GM12878 (cell line): Measurements from ENCODE around the gene ZNF431. TPM values are rescaled to one million over a fixed set of nuclear protein-coding genes. Genes with fewer than 3 reads are reported as not detected.
A peak's percentile ranks its signal among the peaks of the same experiment; 100 is the strongest.
"Not testable (repeated sequence)": the region's sequence is repeated elsewhere in the genome, so short reads cannot be mapped to it uniquely, and the experiment has no call there.

Source experiments
- ATAC-seq: fragments of 200-7000 bp; cut with Tn5 transposase; 3 replicates; pipeline ENCODE4 v1.9.1; 2020; ENCODE audit warnings: mild to moderate bottlenecking, moderate library complexity
- BruUV-seq: library from RNA; stranded (reverse); fragments of 400-500 nt; replicated peaks from 2 replicates; lab custom pipeline; 2021; lab: Mats Ljungman, UMichigan
- CTCF ChIA-PET: fragments of 300-600 bp; sonication (Branson Sonifier 250); formaldehyde crosslinking; extraction: SDS; loops from one replicate; lab custom pipeline; 2021; ENCODE audit warnings: inconsistent platforms; lab: Yijun Ruan, JAX
- POLR2A ChIA-PET: fragments of 350-600 bp; formaldehyde crosslinking; extraction: SDS; loops from one replicate; lab custom pipeline; 2021; ENCODE audit warnings: inconsistent platforms; lab: Charles Lee
- RAD21 ChIA-PET: fragments of 300-600 bp; sonication (Branson Sonifier 250); formaldehyde crosslinking; loops from one replicate; lab custom pipeline; 2023; ENCODE audit warnings: antibody characterized with exemption; ENCODE audit not compliant: unreplicated experiment; lab: Charles Lee
- SMC1A ChIA-PET: fragments of 300-600 bp; sonication (Branson Sonifier 250); formaldehyde crosslinking; loops from one replicate; lab custom pipeline; 2023; ENCODE audit not compliant: unreplicated experiment, uncharacterized antibody; lab: Charles Lee
- DNase-seq: peaks from one replicate; pipeline ENCODE4 v3.0.0-alpha.2; 2011; ENCODE audit warnings: low read depth, low spot score
- FAIRE-seq: peaks from 3 replicates; lab custom pipeline; 2011; peaks lifted over from hg19 to GRCh38; lab: Jason Lieb, UNC
- H2AFZ ChIP-seq: 2 replicates; pipeline ENCODE4 v1.6.0; 2011; ENCODE audit warnings: low read depth, low read length, control low read depth; ENCODE audit not compliant: control insufficient read depth
- H3K27ac ChIP-seq: 2 replicates; pipeline ENCODE4 v1.5.1; 2011; ENCODE audit warnings: control low read depth; ENCODE audit not compliant: control insufficient read depth, insufficient read depth
- H3K27me3 ChIP-seq, 2 experiments: replicated peaks in 1 of 2; 2 replicates each; pipeline versions ENCODE4 v1.6.0 to v1.6.1; 2011; ENCODE audit warnings: low read length in 1 of 2; ENCODE audit not compliant: control insufficient read depth in 2 of 2, insufficient read depth in 2 of 2
- H3K36me3 ChIP-seq, 2 experiments: 2 replicates each; pipeline ENCODE4 v1.5.1; 2011; ENCODE audit warnings: low read length in 1 of 2; ENCODE audit not compliant: control insufficient read depth in 2 of 2, insufficient read depth in 2 of 2
- H3K4me1 ChIP-seq: 2 replicates; pipeline ENCODE4 v1.6.1; 2011; ENCODE audit warnings: mild to moderate bottlenecking, low read length, moderate library complexity, mixed read lengths; ENCODE audit not compliant: control insufficient read depth, insufficient read depth
- H3K4me2 ChIP-seq: 2 replicates; pipeline ENCODE4 v1.6.0; 2011; ENCODE audit warnings: control low read depth; ENCODE audit not compliant: control insufficient read depth, insufficient read depth
- H3K4me3 ChIP-seq: fragments of 200-600 bp; sonication (generic); 2 replicates; pipeline ENCODE4 v1.5.1; 2016
- H3K79me2 ChIP-seq: 2 replicates; pipeline ENCODE4 v1.6.0; 2011; ENCODE audit warnings: low read length; ENCODE audit not compliant: control insufficient read depth, insufficient read depth
- H3K9ac ChIP-seq: 2 replicates; pipeline ENCODE4 v1.8.0; 2011; ENCODE audit warnings: low read length, control low read depth, mixed read lengths; ENCODE audit not compliant: control insufficient read depth, insufficient read depth
- H3K9me3 ChIP-seq: replicated peaks from 3 replicates; pipeline ENCODE4 v1.5.1; 2011; ENCODE audit warnings: mild to moderate bottlenecking, low read length; ENCODE audit not compliant: control insufficient read depth, insufficient read depth
- H4K20me1 ChIP-seq: 2 replicates; pipeline ENCODE4 v1.6.0; 2011; ENCODE audit not compliant: control insufficient read depth, insufficient read depth
- MTA2 ChIP-seq: fragments of 450-650 bp; IDR thresholded peaks from 2 replicates; pipeline ENCODE4 v1.6.1; 2016; ENCODE audit warnings: low read depth, mild to moderate bottlenecking, moderate library complexity
- WGBS: methylation state at CpG from one replicate; pipeline ENCODE4 v1.1.6; 2016; ENCODE audit warnings: low lambda C conversion rate; ENCODE audit not compliant: insufficient replicate concordance, insufficient coverage; ENCODE audit errors: missing lambda C conversion rate; 5-methylcytosine and 5-hydroxymethylcytosine counted together
- in situ Hi-C: fragments of 300-500 bp; cut with MboI; formaldehyde crosslinking; loops from 9 replicates; pipeline ENCODE4 v1.14.3; 2018; ENCODE audit warnings: mixed read lengths
- intact Hi-C: fragments of 100-400 bp; cut with micrococcal nuclease; formaldehyde crosslinking; loops from one replicate; pipeline ENCODE4 v1.14.2; 2022; ENCODE audit not compliant: unreplicated experiment
- polyA plus RNA-seq, 11 experiments: library from polyadenylated mRNA; depleted of rRNA in 4 of 11; unstranded in 6 of 11; stranded (reverse) in 5 of 11; fragments of >200 nt; fragmentation: Nextera tagmentation in 4 of 11; fragmentation: Illumina TruSeq in 1 of 11; extraction: Ambion mirVana in 4 of 11; extraction: Trizol in 1 of 11; gene quantifications; 1 replicate in 1 of 11; 2 replicates in 10 of 11; pipeline versions ENCODE4 v1.2.1 to v1.2.3, GENCODE V29; 2011 to 2016; ENCODE audit warnings: inconsistent platforms in 2 of 11, missing spikeins in 2 of 11, low read depth in 1 of 11
- total RNA-seq, 4 experiments: library from RNA; depleted of rRNA in 3 of 4; stranded (reverse); fragments of >200 nt in 3 of 4; fragmentation: Illumina TruSeq in 1 of 4; extraction: Trizol in 1 of 4; gene quantifications; 2 replicates each; pipeline versions ENCODE4 v1.2.1 to v1.2.3, GENCODE V29; 2013 to 2021
- TF ChIP-seq, protein P1 (sequence below): fragments of 450-650 bp; IDR thresholded peaks from 2 replicates; pipeline ENCODE4 v1.6.1; 2018; ENCODE audit warnings: mild to moderate bottlenecking, low read depth, moderate library complexity; ENCODE audit not compliant: partially characterized antibody

Gene ZNF431
- total and polyA plus RNA-seq, 10 of the 15 experiments (the other 5 are each of a cell fraction or from before 2014, with no cell fraction given) = 2.5 to 18.7 (median 10.0) TPM

- TF ChIP-seq, protein P1, sequence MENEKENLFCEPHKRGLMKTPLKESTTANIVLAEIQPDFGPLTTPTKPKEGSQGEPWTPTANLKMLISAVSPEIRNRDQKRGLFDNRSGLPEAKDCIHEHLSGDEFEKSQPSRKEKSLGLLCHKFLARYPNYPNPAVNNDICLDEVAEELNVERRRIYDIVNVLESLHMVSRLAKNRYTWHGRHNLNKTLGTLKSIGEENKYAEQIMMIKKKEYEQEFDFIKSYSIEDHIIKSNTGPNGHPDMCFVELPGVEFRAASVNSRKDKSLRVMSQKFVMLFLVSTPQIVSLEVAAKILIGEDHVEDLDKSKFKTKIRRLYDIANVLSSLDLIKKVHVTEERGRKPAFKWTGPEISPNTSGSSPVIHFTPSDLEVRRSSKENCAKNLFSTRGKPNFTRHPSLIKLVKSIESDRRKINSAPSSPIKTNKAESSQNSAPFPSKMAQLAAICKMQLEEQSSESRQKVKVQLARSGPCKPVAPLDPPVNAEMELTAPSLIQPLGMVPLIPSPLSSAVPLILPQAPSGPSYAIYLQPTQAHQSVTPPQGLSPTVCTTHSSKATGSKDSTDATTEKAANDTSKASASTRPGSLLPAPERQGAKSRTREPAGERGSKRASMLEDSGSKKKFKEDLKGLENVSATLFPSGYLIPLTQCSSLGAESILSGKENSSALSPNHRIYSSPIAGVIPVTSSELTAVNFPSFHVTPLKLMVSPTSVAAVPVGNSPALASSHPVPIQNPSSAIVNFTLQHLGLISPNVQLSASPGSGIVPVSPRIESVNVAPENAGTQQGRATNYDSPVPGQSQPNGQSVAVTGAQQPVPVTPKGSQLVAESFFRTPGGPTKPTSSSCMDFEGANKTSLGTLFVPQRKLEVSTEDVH = no peak
- TF ChIP-seq MTA2 = no peak
Observed at GRCh38 chr19:21138130-21138529, 3.7 kb upstream of the ZNF431 start (continued).

GRCh38 chr19:21141006-21141405 lies 834 bp upstream of the ZNF431 start:
- H3K27ac ChIP-seq, H3K4me2 ChIP-seq, H3K9ac ChIP-seq, DNase-seq, in situ Hi-C loops, FAIRE-seq, H3K9me3 ChIP-seq, H3K27me3 ChIP-seq, ATAC-seq, H3K4me3 ChIP-seq, BruUV-seq, H3K4me1 ChIP-seq, H3K36me3 ChIP-seq, H4K20me1 ChIP-seq, CTCF ChIA-PET: not testable (repeated sequence)
- ChIA-PET POLR2A (interaction anchor here (1.0 kb wide), 1 partner anchor 364 kb away, joined by 3 read pairs; no protein-coding TSS in a partner anchor), RAD21 (interaction anchor here (0.9 to 1.6 kb wide), 2 partner anchors 141 to 218 kb away, joined by 4 to 6 read pairs; partner anchors contain the start of gene ZNF85), SMC1A (interaction anchor here (1.0 to 1.2 kb wide), 2 partner anchors 12 to 103 kb away, joined by 3 to 4 read pairs; no protein-coding TSS in a partner anchor)
- Histone ChIP-seq H3K79me2 (peaks cover 11% of the 10 kb centered on the region), H2AFZ (peak overlapping the region; percentile 45)
- 100% methylated on average over 1 of the region's 1 CpG for whole genome bisulfite sequencing
- intact Hi-C loops = loop anchor here (5.0 kb wide), 1 partner anchor 119 kb away; the partner anchor contains the start of gene ZNF430
